ENCODE data around the gene TNFRSF6B.

TNFRSF6B gene

GRCh38 chr20:63732118-63733095, 36.0 kb downstream of the TNFRSF6B start:
- no peak overlapping the region for H3K4me3 ChIP-seq
- no peak overlapping the region for H3K27ac ChIP-seq

DNA sequence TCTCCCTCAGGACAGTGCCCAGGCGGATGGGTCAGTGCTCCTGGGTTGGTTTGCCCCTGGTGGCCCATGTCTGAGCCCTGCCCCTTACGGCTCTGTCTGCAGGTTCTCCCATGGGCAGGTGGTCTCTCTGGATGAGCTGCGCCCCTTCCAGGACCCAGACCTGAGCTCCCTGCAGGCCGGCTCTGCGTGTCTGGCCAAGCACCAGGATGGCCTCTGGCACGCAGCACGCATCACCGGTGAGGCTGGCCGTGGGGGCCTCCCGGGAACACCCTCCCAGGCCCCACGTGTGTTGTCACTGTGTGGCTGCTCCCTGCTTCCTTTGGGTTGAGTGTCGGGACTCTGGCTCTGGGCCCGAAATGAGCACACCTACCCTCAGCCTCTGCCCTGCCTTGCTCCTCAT, 36.7 kb downstream of the TNFRSF6B start:
- H3K27ac ChIP-seq: no peak overlapping the region

DNA sequence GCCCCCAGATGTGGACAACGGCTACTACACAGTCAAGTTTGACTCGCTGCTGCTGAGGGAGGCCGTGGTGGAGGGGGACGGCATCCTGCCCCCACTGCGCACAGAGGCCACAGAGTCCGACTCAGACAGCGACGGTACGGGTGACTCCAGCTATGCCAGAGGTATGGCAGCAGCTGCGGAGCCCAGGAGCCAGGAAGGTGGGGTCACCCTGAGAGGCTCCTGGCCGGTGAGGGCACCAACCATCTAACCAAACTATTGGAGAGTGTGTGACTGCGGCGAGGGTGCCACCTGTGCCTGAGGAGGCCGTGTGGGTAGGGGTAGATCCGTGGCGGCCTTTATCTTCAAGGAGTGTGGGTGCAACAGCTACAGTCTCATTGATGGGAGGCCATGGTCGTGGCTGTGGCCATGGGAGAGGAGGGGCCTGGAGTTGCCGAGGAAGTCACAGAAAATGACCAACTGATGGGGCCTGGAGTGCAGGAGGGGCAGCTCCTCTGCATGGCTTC, 37.2 kb downstream of the TNFRSF6B start:
- no peak overlapping the region for H3K27ac ChIP-seq
- no peak overlapping the region for H3K4me3 ChIP-seq

More for the DNA sequence above, 36.7 kb downstream of the TNFRSF6B start:
- H3K4me3 ChIP-seq: no peak overlapping the region

DNA sequence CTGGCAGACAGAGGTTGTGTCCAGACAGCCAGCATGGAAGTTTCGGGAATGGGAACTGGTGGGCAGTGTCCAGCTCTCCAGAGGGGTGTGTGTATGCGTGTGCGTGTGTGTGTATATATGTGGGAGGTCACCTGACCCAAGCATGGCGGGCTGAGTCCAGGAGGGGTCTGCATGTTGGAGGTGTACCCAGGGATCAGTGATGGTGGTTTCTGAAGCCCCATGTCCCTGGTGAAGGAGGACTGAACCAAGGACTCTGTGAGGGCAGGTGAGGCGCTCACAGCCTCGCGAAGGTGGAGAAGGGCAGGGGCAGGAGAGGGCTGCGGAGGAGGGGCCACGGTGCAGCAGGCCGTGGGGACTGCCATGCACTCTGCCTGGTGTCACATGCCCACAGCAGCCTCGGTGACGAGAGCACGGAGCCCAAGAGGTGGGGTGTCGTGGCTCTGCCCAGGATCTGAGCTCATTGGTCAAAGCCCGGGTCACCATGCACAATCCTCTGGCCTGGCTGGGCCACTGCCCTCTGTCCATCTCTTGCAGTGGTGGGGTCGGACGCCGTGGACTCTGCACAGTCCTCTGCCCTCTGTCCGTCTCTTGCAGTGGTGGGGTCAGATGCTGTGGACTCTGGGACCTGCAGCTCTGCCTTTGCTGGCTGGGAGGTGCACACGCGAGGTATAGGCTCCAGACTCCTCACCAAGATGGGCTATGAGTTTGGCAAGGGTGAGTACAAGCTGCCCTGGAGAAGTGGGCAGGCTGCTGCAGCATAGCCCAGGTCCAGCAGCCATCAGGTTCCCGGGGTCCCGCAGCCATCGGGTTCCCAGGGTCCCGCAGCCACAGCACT, 37.9 kb downstream of the TNFRSF6B start:
- H3K27ac ChIP-seq: no peak overlapping the region
- H3K4me3 ChIP-seq: no peak overlapping the region

- H3K4me3 ChIP-seq: no peak overlapping the region
- peak overlapping the region in 3 of 21 experiments; percentile 20 to 94 (median 85) for H3K27ac ChIP-seq
Measured at GRCh38 chr20:63734946-63735858, 38.8 kb downstream of the TNFRSF6B start.

DNA sequence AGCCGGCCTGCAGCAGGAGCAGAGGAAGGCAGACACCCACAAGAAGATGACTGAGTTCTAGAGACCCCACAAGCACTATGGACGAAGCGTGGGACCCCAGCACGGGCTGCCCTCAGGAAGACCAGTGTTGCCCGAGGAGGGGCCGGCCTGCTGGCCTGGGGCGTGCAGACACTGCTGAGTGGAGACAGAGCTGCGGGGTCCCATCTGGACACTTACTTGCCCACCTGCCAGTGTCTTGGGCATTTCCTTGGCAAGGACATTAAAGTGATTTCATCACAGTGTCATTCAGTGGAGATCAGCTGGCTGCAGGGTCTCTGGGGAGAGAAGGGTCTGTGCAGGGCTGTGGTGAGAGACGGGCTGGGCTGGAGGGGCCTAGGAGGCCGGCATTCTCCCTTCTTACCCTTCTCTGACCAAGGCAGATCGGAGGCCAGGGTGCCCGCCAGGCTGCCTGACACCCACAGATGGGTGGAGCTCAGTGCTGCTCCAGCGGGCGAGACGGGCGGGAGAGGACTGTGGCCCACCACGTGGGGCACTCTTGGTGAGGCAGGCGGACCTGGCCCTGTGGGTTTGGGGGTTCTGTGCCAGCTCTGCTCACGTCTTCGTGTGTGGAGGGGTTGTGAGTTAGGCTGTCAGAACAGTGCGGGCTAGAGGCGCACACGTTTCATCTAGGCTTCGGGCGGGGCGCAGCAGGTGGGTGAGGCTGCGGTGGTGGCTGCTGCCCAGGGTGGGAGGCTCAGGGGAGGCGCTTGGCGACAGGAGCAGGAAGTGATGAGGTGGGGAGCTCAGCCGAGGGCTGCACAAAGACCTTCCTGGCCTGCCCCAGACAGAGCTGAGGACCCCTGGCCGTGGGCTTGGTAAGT, 39.6 kb downstream of the TNFRSF6B start, which contains the start of gene LIME1:
Gene LIME1, plus strand, starts transcription at position 806 of the 860 bp plus-strand sequence. CDS start 886 bp downstream, outside the sequence.
- Histone ChIP-seq H3K4me3 (peak within 1 kb of the TSS; percentile 32 to 53 (median 41)), H3K27ac (peak within 1 kb of the TSS; percentile 6 to 94 (median 68))

DNA sequence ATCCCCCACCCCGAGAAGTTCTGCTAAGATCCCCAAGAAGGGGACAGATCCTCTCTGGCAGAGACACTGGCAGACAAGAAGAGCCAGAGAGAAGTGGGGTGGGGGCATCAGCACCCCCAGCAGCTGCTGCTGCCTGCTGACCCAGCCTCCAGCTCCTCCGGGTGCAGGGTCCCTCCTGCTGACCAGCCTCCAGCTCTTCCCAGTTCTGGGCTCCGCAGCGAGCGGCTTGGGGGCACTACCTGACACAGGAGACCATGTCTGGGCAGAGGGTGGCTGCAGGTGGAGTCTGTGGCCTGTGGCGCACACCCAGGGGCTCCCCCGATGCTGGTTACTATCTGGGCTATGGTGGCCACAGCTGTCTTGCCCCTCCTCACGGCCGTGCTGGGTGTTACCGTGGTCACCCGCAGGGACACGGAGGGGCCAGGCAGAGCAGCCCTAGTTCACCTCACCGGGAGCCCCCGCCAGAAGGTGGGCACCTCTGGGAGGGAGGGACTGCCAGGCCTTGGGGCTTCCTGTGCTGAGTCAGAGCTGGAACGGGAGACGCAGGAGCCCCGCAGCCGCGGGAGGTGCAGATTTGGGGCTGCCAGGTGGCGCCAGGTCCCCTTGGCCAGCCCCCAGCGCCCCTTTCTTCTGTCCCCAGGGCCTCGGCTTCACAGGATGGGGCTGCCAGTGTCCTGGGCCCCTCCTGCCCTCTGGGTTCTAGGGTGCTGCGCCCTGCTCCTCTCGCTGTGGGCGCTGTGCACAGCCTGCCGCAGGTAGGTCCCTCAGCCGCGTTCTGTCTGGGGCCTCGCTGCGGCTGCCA, 40.6 kb downstream of the TNFRSF6B start:
- Histone ChIP-seq H3K4me3 (peak overlapping the region; percentile 32 to 53 (median 41)), H3K27ac (peak overlapping the region; percentile 6 to 94 (median 68))

DNA sequence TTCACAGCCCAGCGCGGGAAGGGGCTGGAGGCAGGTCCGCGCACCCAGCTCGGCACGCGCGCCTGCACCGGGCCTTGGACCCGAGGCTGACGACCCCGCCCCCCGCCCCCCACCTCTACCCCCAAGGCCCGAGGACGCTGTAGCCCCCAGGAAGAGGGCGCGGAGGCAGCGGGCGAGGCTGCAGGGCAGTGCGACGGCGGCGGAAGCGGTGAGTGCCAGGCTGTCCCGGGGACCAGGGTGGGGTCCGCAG, 41.2 kb downstream of the TNFRSF6B start:
- Histone ChIP-seq H3K4me3 (peak overlapping the region; percentile 32 to 53 (median 41)), H3K27ac (peak overlapping the region in 19 of 21 experiments; percentile 6 to 94 (median 68))

- peak overlapping the region in 20 of 21 experiments; percentile 6 to 94 (median 75) for H3K27ac ChIP-seq
Measured at GRCh38 chr20:63737945-63738686, 41.7 kb downstream of the TNFRSF6B start.

DNA sequence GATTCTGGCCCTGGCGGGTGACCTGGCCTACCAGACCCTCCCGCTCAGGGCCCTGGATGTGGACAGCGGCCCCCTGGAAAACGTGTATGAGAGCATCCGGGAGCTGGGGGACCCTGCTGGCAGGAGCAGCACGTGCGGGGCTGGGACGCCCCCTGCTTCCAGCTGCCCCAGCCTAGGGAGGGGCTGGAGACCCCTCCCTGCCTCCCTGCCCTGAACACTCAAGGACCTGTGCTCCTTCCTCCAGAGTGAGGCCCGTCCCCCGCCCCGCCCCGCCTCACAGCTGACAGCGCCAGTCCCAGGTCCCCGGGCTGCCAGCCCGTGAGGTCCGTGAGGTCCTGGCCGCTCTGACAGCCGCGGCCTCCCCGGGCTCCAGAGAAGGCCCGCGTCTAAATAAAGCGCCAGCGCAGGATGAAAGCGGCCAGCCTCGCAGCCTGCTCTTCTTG, 42.3 kb downstream of the TNFRSF6B start:
- peak overlapping the region; percentile 32 to 53 (median 41) for H3K4me3 ChIP-seq
- H3K27ac ChIP-seq: peak overlapping the region; percentile 19 to 94 (median 81)

More at GRCh38 chr20:63737945-63738686, 41.7 kb downstream of the TNFRSF6B start:
- peak overlapping the region; percentile 32 to 53 (median 41) for H3K4me3 ChIP-seq

- Histone ChIP-seq H3K27ac (peak within 1 kb of the TSS; percentile 61 to 94 (median 87)), H3K4me3 (peak within 1 kb of the TSS; percentile 53 to 75 (median 62))
Measured at GRCh38 chr20:63739130-63740069, 42.9 kb downstream of the TNFRSF6B start, which contains the start of gene SLC2A4RG. SLC2A4RG (plus strand) TSS chr20:63739776; CDS start chr20:63739913, 137 bp downstream.

DNA sequence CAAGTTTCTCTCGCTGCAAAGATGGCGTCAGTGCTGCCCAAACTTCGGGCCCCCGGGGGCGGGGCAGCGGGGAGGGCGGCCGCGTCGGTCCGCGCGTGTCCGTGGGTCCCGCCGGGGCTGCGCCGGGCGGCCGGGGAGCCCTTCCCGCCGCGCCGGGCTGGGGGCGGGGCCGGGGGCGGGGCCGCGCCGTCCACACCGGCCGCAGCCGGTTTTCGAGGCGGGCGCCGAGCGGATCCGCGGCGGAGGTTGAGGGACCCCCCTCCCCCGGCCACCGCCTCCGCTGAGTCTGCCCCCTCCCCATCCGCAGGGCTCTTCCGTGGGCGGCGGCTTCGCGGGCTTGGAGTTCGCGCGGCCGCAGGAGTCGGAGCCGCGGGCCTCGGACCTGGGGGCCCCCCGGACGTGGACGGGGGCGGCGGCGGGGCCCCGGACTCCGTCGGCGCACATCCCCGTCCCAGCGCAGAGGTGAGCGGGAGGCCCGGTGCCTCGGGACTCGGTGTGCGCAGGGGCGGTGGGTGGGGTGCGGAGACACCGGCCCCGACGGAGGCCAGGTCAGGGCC, 43.7 kb downstream of the TNFRSF6B start:
- H3K4me3 ChIP-seq: peak overlapping the region; percentile 53 to 75 (median 62)
- H3K27ac ChIP-seq: peak overlapping the region; percentile 32 to 94 (median 86)

DNA sequence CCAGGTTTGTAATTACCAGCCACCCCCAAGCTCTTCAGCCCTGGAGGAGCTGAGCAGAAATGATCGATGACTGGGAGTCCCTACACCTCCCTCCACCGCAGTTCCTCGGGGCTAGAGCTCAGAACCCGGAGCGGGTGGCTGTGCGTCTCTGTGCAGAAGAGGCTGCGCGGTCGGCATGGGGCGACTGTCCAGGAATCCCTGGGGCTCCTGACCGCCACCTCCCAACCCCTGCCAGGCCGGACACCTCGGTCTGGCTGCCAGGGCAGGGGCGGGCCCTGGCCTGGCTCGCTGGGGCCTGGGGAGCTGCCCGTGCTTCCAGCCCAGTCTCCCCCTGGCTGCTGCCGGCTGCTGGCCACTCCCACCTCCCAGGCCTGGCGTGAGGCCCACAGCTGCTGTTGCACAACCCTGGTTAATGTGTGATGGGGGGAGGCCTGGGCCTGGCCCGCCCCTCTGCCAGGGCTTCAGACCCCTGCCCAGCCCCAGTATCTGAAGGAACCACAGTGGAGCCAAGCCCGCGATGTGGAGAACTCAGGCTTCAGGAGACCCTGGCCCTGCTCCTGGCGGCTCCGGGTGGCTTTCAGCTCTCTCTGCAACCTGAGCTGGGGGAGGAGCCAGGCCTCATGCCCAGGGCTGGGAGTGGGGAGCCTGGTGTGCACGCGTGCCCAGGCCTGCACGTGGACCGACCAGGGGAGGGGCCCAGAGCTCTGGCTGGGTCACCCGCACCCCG, 44.3 kb downstream of the TNFRSF6B start:
- Histone ChIP-seq H3K27ac (peak overlapping the region; percentile 32 to 94 (median 86)), H3K4me3 (peak overlapping the region; percentile 53 to 75 (median 62))

DNA sequence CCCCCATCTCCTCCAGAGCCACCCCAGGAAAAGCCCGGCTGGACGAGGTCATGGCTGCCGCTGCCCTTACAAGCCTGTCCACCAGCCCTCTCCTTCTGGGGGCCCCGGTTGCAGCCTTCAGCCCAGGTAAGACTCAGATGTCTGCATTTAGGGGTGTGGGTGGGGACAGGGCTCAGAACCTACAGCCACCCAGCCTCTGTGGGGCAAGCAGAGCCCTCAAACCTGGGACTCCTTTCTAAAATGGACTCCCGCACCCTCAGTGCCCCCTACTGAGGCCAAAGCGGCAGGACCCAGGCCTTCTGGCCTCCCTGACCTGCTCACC, 44.9 kb downstream of the TNFRSF6B start:
- peak overlapping the region in 6 of 7 experiments; percentile 53 to 75 (median 62) for H3K4me3 ChIP-seq
- peak overlapping the region in 18 of 21 experiments; percentile 1 to 94 (median 86) for H3K27ac ChIP-seq
